GM12878 (cell line): ENCODE results near the gene NLRP6.
"Not testable (repeated sequence)": the region's sequence is repeated elsewhere in the genome, so short reads cannot be mapped to it uniquely, and the experiment has no call there.

Source experiments
- CTCF ChIP-seq, 3 experiments: IDR thresholded peaks in 2 of 3; conservative IDR thresholded peaks in 1 of 3; 2 replicates each; pipeline ENCODE4 v1.5.1; 2011; ENCODE audit warnings: low read depth in 3 of 3, low read length in 3 of 3, mild to moderate bottlenecking in 3 of 3, control low read depth in 2 of 3, moderate library complexity in 2 of 3, inconsistent platforms in 1 of 3, mixed read lengths in 1 of 3; ENCODE audit not compliant: control insufficient read depth in 2 of 3, insufficient read depth in 1 of 3; ENCODE audit errors: extremely low read depth in 1 of 3
- HSF1 ChIP-seq: fragments of 150-350 bp; IDR thresholded peaks from 2 replicates; pipeline ENCODE4 v1.6.1; 2014; ENCODE audit warnings: mild to moderate bottlenecking, low read depth, low read length
- NR2C1 ChIP-seq: fragments of 450-650 bp; IDR thresholded peaks from 2 replicates; pipeline ENCODE4 v1.6.1; 2017; ENCODE audit warnings: antibody characterized with exemption, mild to moderate bottlenecking, moderate library complexity
- SMARCA5 ChIP-seq: fragments of 450-650 bp; IDR thresholded peaks from 2 replicates; pipeline ENCODE4 v1.6.1; 2017; ENCODE audit warnings: mild to moderate bottlenecking
- SMC3 ChIP-seq: IDR thresholded peaks from 2 replicates; pipeline ENCODE4 v1.6.1; 2011; ENCODE audit warnings: low read length, improper control_type of control experiment, borderline replicate concordance
- ZNF217 ChIP-seq: fragments of 450-650 bp; IDR thresholded peaks from 2 replicates; pipeline ENCODE4 v1.6.1; 2017; ENCODE audit warnings: antibody characterized with exemption, mild to moderate bottlenecking

GRCh38 chr11:286977-287820 is 9.0 kb downstream of the NLRP6 start:
- TF ChIP-seq NR2C1; HSF1; SMC3; ZNF217; CTCF (IDR thresholded peaks at IDR 0.05 in 2 of 3, conservative IDR thresholded peaks at IDR 0.05 in 1 of 3; ENCODE audit: control insufficient read depth in 2 of 3, extremely low read depth in 1 of 3, insufficient read depth in 1 of 3, low read depth in 3 of 3, low read length in 3 of 3); SMARCA5: not testable (repeated sequence)
